IgD-negative memory B cell (primary cell): Measurements from ENCODE around the gene ACTR5. TPM values are rescaled to one million over a fixed set of nuclear protein-coding genes. Genes with fewer than 3 reads are reported as not detected.

Experiments
- H3K27ac Mint-ChIP-seq, 3 donors: one replicate each; pipeline ENCODE4 v1.8.0; 2020 to 2022; ENCODE audit warnings: mild to moderate bottlenecking in 3 of 3, mixed read lengths in 3 of 3, moderate library complexity in 1 of 3
- H3K27me3 Mint-ChIP-seq: one replicate; pipeline ENCODE4 v1.8.0; 2021; ENCODE audit warnings: mixed read lengths
- H3K36me3 Mint-ChIP-seq: one replicate; pipeline ENCODE4 v1.8.0; 2020; ENCODE audit warnings: mild to moderate bottlenecking, mixed read lengths
- H3K4me1 Mint-ChIP-seq, 3 donors: one replicate each; pipeline ENCODE4 v1.8.0; 2020 to 2022; ENCODE audit warnings: mixed read lengths in 3 of 3, mild to moderate bottlenecking in 1 of 3
- H3K4me3 Mint-ChIP-seq, 4 donors: one replicate each; pipeline ENCODE4 v1.8.0; 2020 to 2022; ENCODE audit warnings: mild to moderate bottlenecking in 4 of 4, mixed read lengths in 4 of 4, moderate library complexity in 3 of 4
- H3K9me3 Mint-ChIP-seq, 3 donors: one replicate each; pipeline ENCODE4 v1.8.0; 2020 to 2021; ENCODE audit warnings: mixed read lengths in 3 of 3, mild to moderate bottlenecking in 1 of 3
- polyA plus RNA-seq: library from polyadenylated mRNA; unstranded; fragments of 300-500 nt; fragmentation: Illumina TruSeq; gene quantifications from one replicate; pipeline ENCODE4 v1.2.3, GENCODE V29; 2021

The ACTR5 gene
- polyA plus RNA-seq, 1 donor from 2014 or later, result 12.5 TPM

- H3K4me3 Mint-ChIP-seq, result peak overlapping the region in 1 of 4 donors; percentile 41
- no peaks in the 10 kb centered on the region for H3K36me3 Mint-ChIP-seq
- H3K4me1 Mint-ChIP-seq, result peaks cover 19 to 21% (median 20%) of the 10 kb centered on the region in 3 donors
- peak overlapping the region in 1 of 3 donors; percentile 12 for H3K27ac Mint-ChIP-seq
- peaks cover 16% of the 10 kb centered on the region for H3K27me3 Mint-ChIP-seq
- H3K9me3 Mint-ChIP-seq, result no peaks in the 10 kb centered on the region
Observed at GRCh38 chr20:38745757-38746156, 2.5 kb upstream of the ACTR5 start.

- Mint-ChIP-seq H3K4me3 (peak overlapping the region; percentile 95 to 99 (median 96)), H3K27ac (peak overlapping the region; percentile 49 to 94 (median 91)), H3K36me3 (no peaks in the 10 kb centered on the region), H3K4me1 (peaks cover 21 to 24% (median 22%) of the 10 kb centered on the region in 3 donors), H3K27me3 (no peaks in the 10 kb centered on the region), H3K9me3 (no peaks in the 10 kb centered on the region)
Observed at GRCh38 chr20:38747495-38748096, 664 bp upstream of the ACTR5 start.

GRCh38 chr20:38748861-38749149, 545 bp downstream of the ACTR5 start:
- H3K27ac Mint-ChIP-seq, result peak overlapping the region; percentile 25 to 90 (median 88)
- H3K9me3 Mint-ChIP-seq, result no peaks in the 10 kb centered on the region
- H3K27me3 Mint-ChIP-seq, result no peaks in the 10 kb centered on the region
- H3K4me1 Mint-ChIP-seq, result peaks cover 19 to 24% (median 22%) of the 10 kb centered on the region in 3 donors
- H3K36me3 Mint-ChIP-seq, result peaks cover 2% of the 10 kb centered on the region
- H3K4me3 Mint-ChIP-seq, result peak overlapping the region; percentile 88 to 95 (median 92)

- Mint-ChIP-seq H3K36me3 (peaks cover 4% of the 10 kb centered on the region), H3K9me3 (no peaks in the 10 kb centered on the region), H3K27me3 (no peaks in the 10 kb centered on the region), H3K4me1 (peaks cover 19 to 24% (median 22%) of the 10 kb centered on the region in 3 donors), H3K27ac (peak overlapping the region in 1 of 3 donors; percentile 8), H3K4me3 (peak overlapping the region in 1 of 4 donors; percentile 48)
Observed at GRCh38 chr20:38751360-38751976, 3.2 kb downstream of the ACTR5 start.

- Mint-ChIP-seq H3K9me3 (no peaks in the 10 kb centered on the region), H3K4me3 (peak overlapping the region in 1 of 4 donors; percentile 48), H3K4me1 (peaks cover 19 to 24% (median 22%) of the 10 kb centered on the region in 3 donors), H3K27me3 (no peaks in the 10 kb centered on the region), H3K27ac (no peak overlapping the region), H3K36me3 (peaks cover 4% of the 10 kb centered on the region)
Observed at GRCh38 chr20:38752029-38752428, 3.8 kb downstream of the ACTR5 start.

- Mint-ChIP-seq H3K4me3 (no peak overlapping the region), H3K36me3 (peaks cover 6% of the 10 kb centered on the region), H3K4me1 (peaks cover 4 to 8% (median 7%) of the 10 kb centered on the region in 3 donors), H3K27ac (no peak overlapping the region), H3K9me3 (no peaks in the 10 kb centered on the region), H3K27me3 (no peaks in the 10 kb centered on the region)
Observed at GRCh38 chr20:38754924-38755323, 6.7 kb downstream of the ACTR5 start.

- peaks cover 0 to 5% (median 3%) of the 10 kb centered on the region in 3 donors for H3K4me1 Mint-ChIP-seq
- no peak overlapping the region for H3K4me3 Mint-ChIP-seq
- H3K27me3 Mint-ChIP-seq, result no peaks in the 10 kb centered on the region
- no peak overlapping the region for H3K27ac Mint-ChIP-seq
- no peaks in the 10 kb centered on the region for H3K9me3 Mint-ChIP-seq
- H3K36me3 Mint-ChIP-seq, result peaks cover 6% of the 10 kb centered on the region
Observed at GRCh38 chr20:38755324-38755910, 7.2 kb downstream of the ACTR5 start.

- no peak overlapping the region for H3K27ac Mint-ChIP-seq
- no peaks in the 10 kb centered on the region for H3K9me3 Mint-ChIP-seq
- H3K36me3 Mint-ChIP-seq, result peaks cover 10% of the 10 kb centered on the region
- H3K27me3 Mint-ChIP-seq, result no peaks in the 10 kb centered on the region
- H3K4me1 Mint-ChIP-seq, result no peaks in the 10 kb centered on the region
- H3K4me3 Mint-ChIP-seq, result no peak overlapping the region
Observed at GRCh38 chr20:38757145-38757775, 9.0 kb downstream of the ACTR5 start.

- Mint-ChIP-seq H3K4me1 (peaks cover 0 to 2% (median 0%) of the 10 kb centered on the region in 3 donors), H3K9me3 (no peaks in the 10 kb centered on the region), H3K4me3 (no peak overlapping the region)
Observed at GRCh38 chr20:38759106-38759505, 10.8 kb downstream of the ACTR5 start.

GRCh38 chr20:38760978-38761377, 12.7 kb downstream of the ACTR5 start:
- H3K27me3 Mint-ChIP-seq, result no peaks in the 10 kb centered on the region
- H3K36me3 Mint-ChIP-seq, result peaks cover 9% of the 10 kb centered on the region
- no peak overlapping the region for H3K4me3 Mint-ChIP-seq
- peaks cover 0 to 2% (median 0%) of the 10 kb centered on the region in 3 donors for H3K4me1 Mint-ChIP-seq
- H3K9me3 Mint-ChIP-seq, result no peaks in the 10 kb centered on the region
- H3K27ac Mint-ChIP-seq, result no peak overlapping the region

More at GRCh38 chr20:38759106-38759505, 10.8 kb downstream of the ACTR5 start:
- H3K36me3 Mint-ChIP-seq, result peaks cover 10% of the 10 kb centered on the region
- H3K27ac Mint-ChIP-seq, result peak overlapping the region in 1 of 3 donors; percentile 64
- no peaks in the 10 kb centered on the region for H3K27me3 Mint-ChIP-seq

- Mint-ChIP-seq H3K9me3 (no peaks in the 10 kb centered on the region), H3K36me3 (peaks cover 12% of the 10 kb centered on the region), H3K4me1 (peaks cover 0 to 2% (median 0%) of the 10 kb centered on the region in 3 donors), H3K4me3 (no peak overlapping the region), H3K27me3 (no peaks in the 10 kb centered on the region), H3K27ac (no peak overlapping the region)
Observed at GRCh38 chr20:38762174-38762573, 13.9 kb downstream of the ACTR5 start.

GRCh38 chr20:38763616-38764015, 15.4 kb downstream of the ACTR5 start:
- peak overlapping the region in 1 of 3 donors; percentile 11 for H3K27ac Mint-ChIP-seq
- no peaks in the 10 kb centered on the region for H3K27me3 Mint-ChIP-seq
- peaks cover 14% of the 10 kb centered on the region for H3K36me3 Mint-ChIP-seq
- H3K4me3 Mint-ChIP-seq, result no peak overlapping the region
- no peaks in the 10 kb centered on the region for H3K9me3 Mint-ChIP-seq
- peaks cover 0 to 2% (median 0%) of the 10 kb centered on the region in 3 donors for H3K4me1 Mint-ChIP-seq

- H3K9me3 Mint-ChIP-seq, result no peaks in the 10 kb centered on the region
- no peak overlapping the region for H3K27ac Mint-ChIP-seq
- no peak overlapping the region for H3K4me3 Mint-ChIP-seq
- peaks cover 0 to 7% (median 0%) of the 10 kb centered on the region in 3 donors for H3K4me1 Mint-ChIP-seq
- H3K36me3 Mint-ChIP-seq, result peaks cover 12% of the 10 kb centered on the region
- H3K27me3 Mint-ChIP-seq, result no peaks in the 10 kb centered on the region
Observed at GRCh38 chr20:38764567-38765318, 16.5 kb downstream of the ACTR5 start.

- Mint-ChIP-seq H3K27me3 (no peaks in the 10 kb centered on the region), H3K9me3 (no peaks in the 10 kb centered on the region), H3K36me3 (peaks cover 12% of the 10 kb centered on the region), H3K27ac (no peak overlapping the region), H3K4me3 (no peak overlapping the region), H3K4me1 (peaks cover 0 to 8% (median 2%) of the 10 kb centered on the region in 3 donors)
Observed at GRCh38 chr20:38766071-38766470, 17.8 kb downstream of the ACTR5 start.
